Germinal center (tissue), 1 donor: ENCODE measurements around the gene NEUROD2.

ENCODE experiments used
- DNase-seq: peaks from one replicate; pipeline ENCODE4 v3.0.0; 2012; ENCODE audit warnings: mixed read lengths, low spot score

The NEUROD2 gene

DNA sequence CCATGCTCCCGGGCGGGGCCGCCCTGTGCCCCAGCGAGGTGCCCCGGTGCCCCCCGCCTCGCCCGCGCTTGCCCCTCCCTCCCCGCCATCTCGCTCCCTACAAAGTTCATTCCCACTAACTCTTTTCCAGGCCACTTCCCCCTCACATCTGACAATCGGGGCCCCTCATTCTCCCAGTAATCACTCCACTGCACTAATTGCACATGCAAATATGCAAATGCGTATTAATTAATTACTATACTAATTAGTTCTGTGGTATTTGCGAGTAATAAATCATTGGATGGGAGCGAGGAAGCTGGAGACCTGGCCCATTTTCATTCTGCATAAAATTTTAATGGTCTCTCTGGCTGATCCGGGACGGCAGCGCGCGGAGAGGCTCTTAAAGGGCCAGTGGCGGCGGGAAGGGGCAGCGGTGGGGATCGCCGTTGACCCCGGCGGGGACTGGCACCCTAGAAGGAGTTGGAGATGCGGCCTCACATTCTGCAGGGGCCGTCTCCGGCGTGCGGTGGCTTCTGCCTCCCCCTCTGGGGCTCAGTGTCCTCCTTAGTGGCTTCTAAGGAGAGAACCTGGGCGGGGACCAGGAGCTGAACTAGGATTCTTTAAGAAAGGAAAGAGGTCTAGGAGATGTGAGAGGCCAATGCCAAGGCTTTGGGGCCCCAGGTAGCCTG lies 10.7 kb upstream of the NEUROD2 start:
- no peak for DNase-seq

DNA sequence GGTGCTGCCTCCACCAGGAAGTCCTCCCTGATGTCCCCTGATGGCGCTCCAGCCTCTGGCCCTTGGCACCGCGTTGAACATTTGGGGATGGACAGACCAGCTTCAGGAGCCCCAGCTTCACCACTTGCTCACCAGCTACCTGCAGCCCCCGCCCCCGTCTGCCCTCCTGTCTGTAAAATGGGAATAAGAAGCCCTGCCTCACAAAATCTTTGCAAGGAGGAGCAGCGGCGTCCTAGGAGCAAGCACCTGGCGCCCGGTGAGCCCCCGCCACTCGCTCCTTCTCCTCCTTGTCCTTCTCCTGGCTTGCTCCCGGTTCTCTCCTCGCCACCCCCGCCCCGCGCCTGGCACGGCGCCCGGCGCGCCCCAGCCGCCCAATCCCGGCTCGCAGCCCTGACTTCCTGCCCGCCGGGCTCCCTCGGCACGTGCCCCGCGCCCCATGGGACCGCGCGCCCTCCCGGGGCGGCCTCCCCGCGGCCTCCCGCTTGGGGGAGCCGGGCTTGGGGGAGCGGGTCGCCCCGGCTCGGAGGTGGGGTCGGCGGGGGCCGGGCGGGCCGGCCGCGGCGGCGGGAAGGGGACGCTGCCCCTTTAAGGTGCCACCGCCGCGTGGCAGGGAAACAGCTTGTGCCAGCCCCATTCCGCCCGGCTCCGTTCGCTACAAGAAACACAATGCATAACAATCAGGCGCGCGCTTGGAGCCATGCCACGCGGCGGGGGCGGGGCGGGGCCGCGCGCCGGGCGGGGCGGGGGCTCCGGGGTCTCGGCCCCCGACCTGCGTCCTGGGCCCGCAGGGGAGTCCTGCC lies 9.9 kb upstream of the NEUROD2 start:
- DNase-seq, result peak; percentile 74

DNA sequence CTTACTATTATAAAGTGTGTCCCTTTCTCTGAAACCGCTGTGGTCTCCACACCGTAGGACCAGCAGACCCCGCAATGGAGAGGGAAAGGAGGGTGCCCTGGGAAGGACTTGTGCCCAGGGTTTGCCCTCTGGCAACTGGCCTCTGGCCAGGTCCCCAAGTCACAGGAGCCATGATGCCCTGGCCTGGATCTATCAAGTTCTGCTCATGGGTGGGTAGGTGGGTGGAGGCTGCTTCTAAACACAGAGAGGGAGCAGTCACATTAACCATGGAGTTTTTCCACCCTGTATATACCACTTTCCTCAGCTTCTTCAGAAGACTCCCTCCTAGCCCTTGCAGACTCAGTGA lies 9.4 kb upstream of the NEUROD2 start:
- DNase-seq, result no peak

DNA sequence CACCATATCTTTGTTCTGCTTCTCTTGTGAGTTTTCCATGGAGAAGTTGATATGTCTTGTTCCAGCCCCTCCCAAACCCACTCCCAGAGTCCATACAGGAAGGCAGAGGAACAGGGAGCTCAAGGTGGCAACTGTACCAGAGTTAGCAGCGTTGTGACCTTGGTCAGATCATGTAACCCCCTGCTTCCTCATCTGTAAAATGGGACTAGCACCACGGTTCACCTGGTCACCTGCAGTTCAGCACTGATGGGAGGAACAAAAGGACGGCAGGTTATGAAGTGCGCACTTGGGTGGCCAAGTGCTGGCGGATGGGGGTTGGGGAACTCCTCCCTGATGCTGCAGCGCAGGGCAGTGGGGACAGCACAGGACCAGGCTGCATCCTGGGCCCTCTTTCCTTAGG lies 7.7 kb upstream of the NEUROD2 start:
- no peak for DNase-seq

DNA sequence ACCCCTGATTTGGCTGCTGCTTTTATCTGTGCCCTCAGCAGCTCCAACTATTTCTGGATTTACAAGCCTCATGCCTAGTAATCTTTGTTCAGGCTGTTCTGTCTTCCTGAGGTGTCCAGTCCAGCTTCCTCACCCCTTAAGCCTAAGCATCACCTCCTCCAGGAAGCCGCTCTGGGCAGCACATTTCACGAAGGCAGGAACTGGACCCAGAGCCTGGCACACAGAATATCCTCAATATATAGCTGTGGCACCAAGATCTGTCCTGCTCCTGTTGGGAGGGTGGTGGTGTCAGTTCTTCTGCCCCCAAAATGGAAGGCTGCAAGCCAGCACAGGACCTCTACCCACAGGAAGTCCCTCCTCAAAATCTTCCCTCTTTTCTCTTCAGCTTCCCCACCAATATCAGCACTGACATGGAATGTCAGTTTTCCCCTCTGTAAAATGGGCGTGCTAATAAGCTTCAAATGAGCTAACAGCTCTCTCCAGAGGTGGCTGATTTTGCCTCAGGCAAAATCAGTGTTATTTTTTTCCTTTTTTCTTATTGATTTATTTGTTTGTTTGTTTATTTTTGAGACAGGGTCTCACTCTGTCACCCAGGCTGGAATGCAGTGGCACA lies 6.9 kb upstream of the NEUROD2 start:
- DNase-seq, result no peak

DNA sequence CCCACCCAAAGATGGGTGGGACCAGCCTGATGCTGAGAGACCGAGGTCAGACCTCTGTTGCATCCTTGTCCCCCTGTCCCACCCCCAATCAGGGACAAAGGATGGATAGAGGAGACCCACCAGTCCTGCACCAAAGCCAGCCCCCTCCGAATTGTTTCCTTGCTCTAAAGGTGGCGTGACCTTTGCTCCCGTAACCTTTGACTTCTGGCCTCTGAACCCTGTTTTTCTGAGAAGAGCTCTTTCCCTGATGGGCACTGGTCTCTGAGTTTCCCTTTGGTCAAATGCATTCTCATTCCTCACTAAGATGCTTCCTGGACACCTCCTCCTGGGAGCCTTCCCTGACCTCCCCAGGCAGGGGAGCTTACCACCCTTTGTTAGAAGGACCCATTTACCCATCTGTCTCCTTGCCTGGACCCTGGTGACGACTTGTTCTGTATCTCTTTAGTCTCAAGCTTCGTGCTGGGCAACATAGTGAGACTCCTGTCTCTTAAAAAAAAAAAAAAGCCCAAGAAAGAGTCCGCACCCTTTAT lies 5.3 kb upstream of the NEUROD2 start:
- no peak for DNase-seq

DNA sequence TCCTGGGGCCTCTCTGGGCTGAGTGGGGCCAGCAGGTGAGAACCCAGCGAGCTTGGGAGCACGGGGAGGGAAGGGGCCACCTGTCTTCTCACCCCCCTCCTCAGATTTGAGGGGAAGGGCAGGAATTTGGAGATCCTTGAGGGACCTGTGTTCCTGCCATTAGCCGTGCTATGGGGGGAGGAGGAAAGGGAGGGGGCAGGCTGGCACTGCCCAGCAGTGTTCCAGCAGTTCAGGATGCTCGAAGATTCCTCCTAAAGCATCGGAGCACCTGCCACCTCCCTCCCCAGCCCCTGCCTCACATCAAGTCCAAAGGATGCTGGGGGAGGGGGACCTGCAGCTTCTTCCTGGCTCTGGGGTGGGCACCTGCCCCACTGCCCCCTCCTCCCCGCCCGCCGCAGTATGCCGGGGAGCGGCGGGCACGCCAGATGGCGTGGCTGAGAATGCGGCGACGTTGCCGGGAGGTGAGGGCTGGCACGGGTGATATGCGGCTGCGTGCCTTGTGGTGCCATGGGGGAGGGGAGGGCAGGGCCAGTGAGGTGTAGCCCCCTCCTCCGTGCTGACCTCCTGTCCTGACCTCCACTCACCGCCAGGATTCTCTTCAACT lies 4.7 kb upstream of the NEUROD2 start:
- no peak for DNase-seq

DNA sequence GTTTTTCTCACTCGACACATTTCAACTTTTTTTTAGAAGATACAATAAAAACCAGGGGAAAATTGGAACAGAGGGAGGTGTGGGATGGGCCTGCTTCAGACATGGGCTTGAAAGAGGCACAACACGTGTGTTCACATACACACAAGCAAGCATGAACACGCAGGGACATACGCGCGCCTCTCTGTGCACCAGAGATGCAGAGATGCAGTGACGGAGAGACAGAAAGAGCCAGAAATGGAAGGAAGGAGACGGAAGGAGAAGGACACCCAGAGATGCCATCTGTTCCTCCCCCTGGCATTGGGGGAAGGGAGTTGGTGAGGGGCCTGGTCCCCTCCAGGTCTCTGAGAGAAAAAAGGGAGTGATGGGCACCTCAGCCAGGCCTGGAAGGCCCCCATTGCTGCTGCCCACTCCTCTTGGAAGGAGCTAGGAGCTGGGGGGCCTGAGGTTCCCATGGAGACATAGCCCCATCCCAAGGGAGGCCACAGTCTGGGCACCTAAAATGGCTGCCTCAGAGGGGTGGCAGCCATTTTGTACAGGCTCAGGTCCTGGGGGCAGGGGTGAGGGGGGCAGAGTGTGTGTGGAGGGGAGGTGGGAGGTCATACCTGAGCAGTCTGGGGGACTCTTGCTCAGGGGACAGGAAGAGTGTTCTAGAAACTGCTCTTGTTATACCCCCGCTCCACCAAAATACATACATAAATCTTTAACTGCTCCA lies 3.8 kb upstream of the NEUROD2 start:
- no peak for DNase-seq

DNA sequence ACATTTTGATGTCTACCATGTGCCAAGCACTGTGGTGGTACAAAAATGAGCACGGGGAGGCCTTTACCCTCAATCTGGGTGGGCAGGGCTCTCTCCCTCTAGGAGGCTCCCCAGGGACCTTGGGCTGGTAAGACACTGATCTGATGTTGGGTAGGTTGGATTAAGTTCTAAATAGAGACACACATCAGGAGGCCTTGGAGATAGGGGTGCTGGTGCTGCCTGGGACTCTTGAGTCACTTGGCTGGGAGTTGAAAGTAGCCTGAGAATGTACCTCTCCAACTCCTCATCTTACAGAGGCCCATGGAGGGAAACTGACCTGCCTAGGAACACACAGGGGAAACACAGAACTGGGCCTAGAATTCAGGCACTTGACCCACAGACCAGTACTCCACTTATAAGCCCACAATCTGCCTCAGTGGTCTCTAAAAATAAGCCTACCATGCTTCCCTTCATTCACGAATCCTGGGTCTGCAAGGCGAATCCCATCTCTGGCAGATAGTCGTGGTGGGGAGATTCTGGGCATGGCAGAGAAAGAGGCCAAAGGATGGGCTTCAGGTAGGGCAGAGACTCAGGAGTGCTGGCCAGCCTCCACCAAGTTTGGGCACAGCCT lies 1.8 kb upstream of the NEUROD2 start:
- DNase-seq, result no peak

DNA sequence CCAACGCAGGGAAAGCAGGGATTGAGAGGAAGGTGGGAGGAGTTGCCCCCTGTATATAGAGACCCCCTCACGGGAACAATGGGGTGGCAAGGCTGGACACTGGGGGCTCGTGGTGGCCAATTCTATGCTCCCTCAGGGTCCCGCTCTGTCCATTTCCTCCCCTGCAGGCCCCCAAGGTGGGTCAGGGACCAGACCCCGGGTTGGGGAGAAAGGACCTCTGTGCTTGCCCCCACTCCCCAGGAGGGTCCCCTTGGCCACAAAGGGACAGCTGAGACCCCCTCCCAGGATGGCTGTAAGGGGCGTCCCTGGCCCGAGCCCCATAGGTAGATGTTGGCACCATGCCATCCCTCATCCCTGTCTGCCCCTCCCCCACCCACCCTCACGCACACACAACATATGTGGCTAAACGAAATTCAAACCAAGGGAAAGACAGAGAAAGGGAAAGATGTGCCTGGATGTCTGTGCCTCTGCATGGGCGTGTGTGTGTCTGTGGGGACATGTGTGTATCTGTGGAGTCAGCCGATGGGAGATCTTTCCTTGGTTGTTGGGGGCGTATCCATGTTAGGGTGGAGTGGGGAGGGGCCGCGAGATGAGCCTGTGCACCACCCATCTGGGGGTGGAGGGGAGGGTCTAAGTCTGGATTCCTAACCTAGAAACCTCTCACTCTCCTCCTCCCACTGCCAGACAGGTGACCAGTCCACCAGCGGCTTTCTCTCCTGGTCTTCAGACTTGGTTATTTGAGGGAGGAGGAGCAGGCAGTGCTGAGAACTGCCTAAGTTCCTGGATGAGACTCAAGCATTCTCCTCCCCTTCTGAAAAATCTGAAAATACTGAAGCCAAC lies 642 bp upstream of the NEUROD2 start:
- DNase-seq, result no peak

DNA sequence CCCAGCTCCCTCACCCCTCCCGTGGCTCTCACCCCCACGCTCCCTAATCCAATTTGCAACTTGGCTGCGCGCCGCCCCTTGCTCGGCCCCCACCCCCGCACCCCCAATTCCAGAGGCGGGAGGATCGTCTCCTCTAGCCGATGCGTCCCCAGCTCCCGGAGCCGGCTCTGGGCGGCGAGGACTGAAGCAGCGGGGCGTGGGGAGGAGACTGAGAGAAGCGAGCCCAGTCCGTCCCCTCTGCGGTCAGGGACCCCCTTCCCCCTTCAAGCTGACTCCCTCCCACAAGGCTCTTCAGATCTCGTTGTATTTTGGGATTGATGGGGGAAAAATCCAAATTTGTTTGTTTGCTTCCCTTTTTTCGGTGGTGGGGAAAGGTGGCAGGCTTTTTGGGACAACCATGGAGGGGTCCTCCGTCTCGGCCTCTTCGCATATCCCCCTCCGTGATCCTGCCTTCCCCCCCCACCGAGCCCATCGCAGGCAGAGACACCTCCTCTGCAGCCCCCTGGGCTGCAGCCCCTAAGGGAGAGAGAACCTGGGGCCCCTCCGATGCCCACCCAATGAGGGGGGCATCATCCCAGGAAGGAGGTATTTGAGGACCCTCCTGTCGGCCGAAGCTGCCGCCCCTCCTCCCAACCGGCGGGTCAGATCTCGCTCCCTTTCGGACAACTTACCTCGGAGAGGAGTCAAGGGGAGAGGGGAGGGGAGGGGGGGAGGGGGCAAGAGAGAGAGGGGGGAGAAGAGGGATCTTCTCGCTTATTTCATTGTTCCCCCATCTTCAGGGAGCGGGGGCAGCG lies 466 bp downstream of the NEUROD2 start:
- no peak for DNase-seq

DNA sequence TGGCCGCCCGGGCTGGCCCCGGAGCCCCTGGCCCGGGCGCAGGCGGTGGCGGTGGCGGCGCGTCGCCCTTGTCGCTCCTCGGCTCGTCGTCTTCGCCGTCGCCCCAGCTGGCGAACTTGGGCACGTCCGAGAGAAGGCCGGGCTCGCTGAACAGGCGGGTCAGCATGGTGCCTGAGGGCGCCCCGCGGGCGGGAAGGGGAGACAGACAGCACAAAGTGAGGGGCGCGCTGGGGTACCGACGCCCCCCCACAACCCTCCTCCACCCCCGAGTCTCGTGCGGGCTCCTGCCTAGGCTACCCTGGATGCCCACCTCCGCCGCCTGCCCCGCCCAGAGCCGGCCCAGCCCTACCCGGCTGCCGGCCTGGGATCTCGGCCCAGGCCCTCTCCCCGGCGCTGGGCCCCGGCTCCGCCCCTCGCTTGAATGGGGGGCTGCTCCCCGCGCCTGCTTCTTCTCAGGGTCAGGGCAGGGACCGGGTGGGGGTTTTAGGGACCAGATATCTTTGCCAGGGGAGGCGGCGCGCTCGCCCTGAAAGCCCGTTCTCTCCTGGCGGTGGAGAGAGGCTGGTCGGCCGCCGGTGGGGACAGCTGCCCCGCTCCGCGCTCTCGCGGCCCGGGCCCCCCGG lies 1.2 kb downstream of the NEUROD2 start:
- DNase-seq, result no peak

DNA sequence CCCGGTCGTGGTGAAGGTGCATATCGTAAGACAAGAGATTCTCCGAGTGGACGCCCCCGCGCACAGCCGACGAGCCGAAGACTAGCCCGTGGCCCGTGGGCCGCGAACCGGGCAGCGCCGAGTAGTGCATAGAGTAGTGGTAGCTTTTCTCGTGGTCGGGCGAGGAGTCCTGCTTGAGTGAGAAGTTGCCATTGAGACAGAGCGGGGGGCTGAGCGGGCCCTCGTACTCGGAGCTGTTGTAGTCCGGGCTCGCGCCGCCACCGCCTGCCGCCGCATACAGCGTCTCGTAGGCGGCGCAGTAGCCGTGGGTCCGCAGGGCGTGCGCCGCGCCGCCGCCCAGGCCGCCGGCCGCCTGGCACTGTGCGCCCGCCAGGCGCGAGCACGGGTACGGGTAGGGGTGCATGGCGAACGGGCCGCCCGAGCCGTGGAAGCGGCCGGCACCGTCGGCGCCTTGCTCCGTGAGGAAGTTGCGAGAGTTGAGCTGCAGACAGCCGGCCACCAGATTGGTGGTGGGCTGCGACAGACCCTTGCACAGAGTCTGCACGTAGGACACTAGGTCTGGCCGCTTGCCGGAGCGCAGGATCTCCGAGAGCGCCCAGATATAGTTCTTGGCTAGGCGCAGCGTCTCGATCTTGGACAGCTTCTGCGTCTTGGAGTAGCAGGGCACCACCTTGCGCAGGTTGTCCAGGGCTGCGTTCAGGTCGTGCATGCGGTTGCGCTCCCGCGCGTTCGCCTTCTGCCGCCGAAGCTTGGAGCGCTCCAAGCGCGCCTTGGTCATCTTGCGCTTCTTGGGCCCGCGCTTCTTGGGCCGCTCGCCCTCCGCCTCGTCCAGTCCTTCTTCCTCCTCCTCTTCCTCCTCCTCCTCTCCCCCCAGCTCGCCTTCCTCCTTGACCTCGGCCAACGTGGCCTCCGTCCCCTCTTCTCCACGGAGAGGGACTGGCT lies 2.0 kb downstream of the NEUROD2 start:
- no peak for DNase-seq

DNA sequence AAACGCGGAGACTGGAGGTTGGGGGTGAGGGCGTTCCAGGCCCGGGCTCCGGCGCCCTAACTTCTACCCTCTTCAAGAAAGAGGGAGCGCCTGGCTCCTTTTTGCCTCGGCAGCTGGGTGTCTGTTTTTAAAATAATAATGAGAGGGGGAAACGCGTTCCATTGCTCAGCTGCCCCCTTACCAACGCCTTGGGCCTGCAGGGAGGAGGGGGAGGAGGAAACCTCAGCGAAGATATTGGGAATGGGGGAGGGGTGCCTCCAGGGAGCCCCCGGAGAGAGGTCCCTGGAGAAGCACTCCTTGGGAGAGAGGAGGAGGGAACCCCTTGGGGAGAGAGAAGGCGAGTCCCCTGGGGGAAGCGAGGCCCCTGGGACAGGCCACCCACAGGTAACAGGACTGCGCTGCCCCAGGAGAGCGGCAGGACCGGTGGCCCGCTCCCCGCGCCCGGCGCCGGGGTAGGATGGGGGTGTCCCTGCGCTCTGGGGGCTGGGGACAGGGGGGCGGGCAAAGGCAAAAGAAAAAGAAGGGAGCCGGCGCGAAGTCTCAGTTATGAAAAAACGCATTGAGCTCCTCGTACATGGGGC lies 2.7 kb downstream of the NEUROD2 start:
- DNase-seq, result no peak

DNA sequence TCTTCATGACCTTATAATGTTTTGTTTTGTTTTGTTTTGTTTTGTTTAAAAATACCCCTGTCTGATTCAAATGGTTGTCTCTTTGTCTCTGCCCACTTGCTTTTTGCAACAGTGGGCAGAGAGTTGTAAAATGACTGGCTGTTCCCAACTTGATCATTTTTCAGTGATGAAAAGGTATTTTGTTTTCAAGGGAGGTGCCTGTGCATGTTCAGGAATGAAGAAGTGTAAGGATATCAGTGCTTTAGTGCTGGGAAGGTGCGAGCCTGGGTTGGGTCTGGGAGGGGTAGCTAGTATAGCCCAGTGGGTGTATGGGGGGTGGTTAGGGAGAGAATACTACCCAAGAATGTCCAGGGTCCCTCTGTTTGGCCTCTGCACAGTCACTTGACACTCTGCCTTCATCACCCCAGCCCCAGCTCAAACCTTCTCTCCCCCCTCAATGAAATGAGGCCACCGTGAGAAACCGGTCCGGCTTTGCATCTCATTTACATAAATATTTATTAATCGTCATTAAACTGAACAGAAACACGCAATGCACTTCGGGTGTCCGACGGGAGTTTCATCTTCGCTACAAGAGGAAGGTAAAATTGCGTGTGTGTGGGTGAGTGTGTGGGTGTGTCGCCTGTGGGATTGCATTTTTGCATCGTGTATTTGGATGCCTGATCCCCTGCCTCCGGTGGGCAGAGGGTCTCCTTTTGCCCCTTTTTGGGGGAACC lies 4.3 kb downstream of the NEUROD2 start:
- DNase-seq, result no peak

DNA sequence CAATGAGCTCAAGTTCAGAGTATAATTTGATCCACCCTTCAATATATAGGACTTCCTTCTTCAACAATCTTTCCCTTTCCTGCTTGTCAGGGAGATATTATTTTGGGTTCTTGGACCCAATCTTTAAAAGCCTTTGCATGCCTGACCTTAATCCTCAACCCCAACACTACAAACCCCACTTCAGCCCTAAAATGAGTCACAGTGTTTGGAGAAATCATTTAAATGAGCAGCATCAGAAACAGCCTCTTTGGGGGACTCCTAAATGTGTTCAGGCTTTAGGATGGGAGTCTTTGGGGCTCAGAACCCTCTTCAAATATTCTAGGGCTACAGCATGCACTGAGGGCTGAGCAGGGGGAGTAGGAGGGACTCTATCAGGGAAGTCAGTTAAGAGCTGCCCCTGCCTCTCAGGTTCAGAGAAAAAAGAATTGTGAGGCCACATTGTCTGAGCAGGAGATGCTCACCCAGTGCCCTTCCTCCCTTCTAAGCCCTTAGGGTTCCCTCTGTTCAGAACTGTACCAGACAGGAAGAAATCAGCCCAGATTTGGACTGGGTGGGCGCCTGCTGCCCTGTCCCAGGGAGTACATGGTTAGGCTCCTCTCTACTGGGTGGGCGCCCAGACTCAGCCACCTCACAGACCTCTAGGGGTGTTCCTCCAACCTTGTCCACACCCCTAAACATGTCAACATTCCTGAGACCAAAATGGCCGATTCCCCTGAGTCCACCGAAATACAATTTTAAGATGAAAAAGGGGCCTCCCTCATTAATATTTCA lies 5.0 kb downstream of the NEUROD2 start:
- no peak for DNase-seq
